Right lobe of liver (tissue), 6 donors: ENCODE data around the gene MSMO1. TPM values are rescaled to one million over a fixed set of nuclear protein-coding genes. Genes with fewer than 3 reads are reported as not detected.

Experiments used
- ATAC-seq, 4 donors: fragments of 200-7000 bp; cut with Tn5 transposase; one replicate each; pipeline ENCODE4 v1.9.1; 2020; ENCODE audit warnings: mild to moderate bottlenecking in 4 of 4, moderate library complexity in 4 of 4
- DNase-seq, 3 donors: peaks; one replicate each; pipeline ENCODE4 v3.0.0-alpha.2; 2020
- H3K27ac ChIP-seq, 3 donors: fragments of 200-600 bp; one replicate each; pipeline ENCODE4 v1.8.0; 2022
- H3K27me3 ChIP-seq, 2 donors: fragments of 200-600 bp; one replicate each; pipeline ENCODE4 v1.8.0; 2022
- H3K36me3 ChIP-seq, 4 donors: fragments of 200-600 bp; sonication (generic) in 1 of 4; one replicate each; pipeline versions ENCODE4 v1.5.1 to v1.8.0; 2017 to 2022; ENCODE audit warnings: control low read depth in 1 of 4
- H3K4me1 ChIP-seq, 4 donors: fragments of 200-600 bp; sonication (generic) in 1 of 4; one replicate each; pipeline versions ENCODE4 v1.5.1 to v1.8.0; 2017 to 2022; ENCODE audit warnings: control low read depth in 1 of 4
- H3K4me3 ChIP-seq, 3 donors: fragments of 200-600 bp; one replicate each; pipeline ENCODE4 v1.8.0; 2022
- H3K9me3 ChIP-seq, 4 donors: fragments of 200-600 bp; sonication (generic) in 1 of 4; one replicate each; pipeline versions ENCODE4 v1.5.1 to v1.8.0; 2017 to 2022; ENCODE audit warnings: control low read depth in 1 of 4
- POLR2A ChIP-seq: fragments of 450-650 bp; IDR thresholded peaks from one replicate; pipeline ENCODE4 v1.6.1; 2017; ENCODE audit warnings: antibody characterized with exemption, mild to moderate bottlenecking
- WGBS: methylation state at CpG from one replicate; pipeline ENCODE4 v1.1.6; 2018; ENCODE audit warnings: low coverage, low lambda C conversion rate; ENCODE audit not compliant: insufficient coverage; ENCODE audit errors: missing lambda C conversion rate; 5-methylcytosine and 5-hydroxymethylcytosine counted together
- intact Hi-C, 2 donors: fragments of 100-400 bp; cut with DNase I; formaldehyde crosslinking; loops; one replicate each; pipeline versions ENCODE4 v1.11.2 to v1.14.1; 2022
- total RNA-seq, 6 experiments: library from RNA; depleted of rRNA in 2 of 6; stranded (reverse); fragments of >200 nt in 2 of 6; fragmentation: NEBNext Ultra II Directional in 3 of 6; extraction: Animal tissue kit (Norgen Biotek cat#: 25700) in 3 of 6; gene quantifications; one replicate each; pipeline versions ENCODE4 v1.1.0 to v1.2.4, GENCODE V29; 2016 to 2023
- TF ChIP-seq, protein P1 (sequence below), 4 donors: fragments of 200-600 bp in 3 of 4; fragments of 450-650 bp in 1 of 4; IDR thresholded peaks; one replicate each; pipeline versions ENCODE4 v1.5.1 to v1.8.0; 2016 to 2022; ENCODE audit warnings: antibody characterized with exemption in 4 of 4, mild to moderate bottlenecking in 2 of 4
- donor health status: DM: no; HTN: yes; CAD: no.
- donor health status: DM: no; HTN: no; CAD: no.
- donor health status: DM: no; HTN: no; CAD: no.
- donor health status: DM: no; HTN: yes; CAD: no.
- donor health status: DM: no; HTN: yes; CAD: no.

The MSMO1 gene
- total RNA-seq, 6 experiments from 2014 or later, result 81.8 to 368 (median 122) TPM

DNA sequence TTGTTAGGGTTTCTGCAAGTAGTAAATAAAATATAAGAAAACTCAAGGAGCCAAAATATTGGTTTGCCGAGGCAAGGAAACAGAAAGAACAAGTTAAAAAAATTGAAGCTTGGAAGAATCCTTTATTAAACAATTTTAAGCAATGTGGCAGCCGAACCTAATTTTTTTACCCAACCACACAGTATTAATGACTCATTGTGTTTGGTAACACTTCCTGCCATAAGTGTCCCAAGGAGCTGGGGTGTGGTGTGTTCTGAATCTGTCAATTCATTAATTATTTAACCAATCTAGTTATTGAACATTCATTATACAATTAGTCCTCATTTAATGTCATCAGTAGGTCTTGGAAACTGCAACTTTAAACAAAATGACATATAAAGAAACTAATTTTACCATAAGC, 32.0 kb downstream of the MSMO1 start:
- Histone ChIP-seq H3K9me3 (no peaks in the 10 kb centered on the region), H3K4me1 (no peaks in the 10 kb centered on the region), H3K27ac (no peak overlapping the region), H3K36me3 (no peaks in the 10 kb centered on the region), H3K4me3 (no peak overlapping the region), H3K27me3 (no peaks in the 10 kb centered on the region)
- ATAC-seq (no peak), DNase-seq (no peak)
- intact Hi-C loops, result loop anchor here (10.0 kb wide), 1 partner anchor 105 kb away; no protein-coding TSS in a partner anchor
- WGBS, result 60% methylated on average over 1 of the region's 2 CpGs
- TF ChIP-seq, protein P1, sequence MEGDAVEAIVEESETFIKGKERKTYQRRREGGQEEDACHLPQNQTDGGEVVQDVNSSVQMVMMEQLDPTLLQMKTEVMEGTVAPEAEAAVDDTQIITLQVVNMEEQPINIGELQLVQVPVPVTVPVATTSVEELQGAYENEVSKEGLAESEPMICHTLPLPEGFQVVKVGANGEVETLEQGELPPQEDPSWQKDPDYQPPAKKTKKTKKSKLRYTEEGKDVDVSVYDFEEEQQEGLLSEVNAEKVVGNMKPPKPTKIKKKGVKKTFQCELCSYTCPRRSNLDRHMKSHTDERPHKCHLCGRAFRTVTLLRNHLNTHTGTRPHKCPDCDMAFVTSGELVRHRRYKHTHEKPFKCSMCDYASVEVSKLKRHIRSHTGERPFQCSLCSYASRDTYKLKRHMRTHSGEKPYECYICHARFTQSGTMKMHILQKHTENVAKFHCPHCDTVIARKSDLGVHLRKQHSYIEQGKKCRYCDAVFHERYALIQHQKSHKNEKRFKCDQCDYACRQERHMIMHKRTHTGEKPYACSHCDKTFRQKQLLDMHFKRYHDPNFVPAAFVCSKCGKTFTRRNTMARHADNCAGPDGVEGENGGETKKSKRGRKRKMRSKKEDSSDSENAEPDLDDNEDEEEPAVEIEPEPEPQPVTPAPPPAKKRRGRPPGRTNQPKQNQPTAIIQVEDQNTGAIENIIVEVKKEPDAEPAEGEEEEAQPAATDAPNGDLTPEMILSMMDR (IDR thresholded peaks at IDR 0.05), result no peak
- TF ChIP-seq POLR2A, result no peak

DNA sequence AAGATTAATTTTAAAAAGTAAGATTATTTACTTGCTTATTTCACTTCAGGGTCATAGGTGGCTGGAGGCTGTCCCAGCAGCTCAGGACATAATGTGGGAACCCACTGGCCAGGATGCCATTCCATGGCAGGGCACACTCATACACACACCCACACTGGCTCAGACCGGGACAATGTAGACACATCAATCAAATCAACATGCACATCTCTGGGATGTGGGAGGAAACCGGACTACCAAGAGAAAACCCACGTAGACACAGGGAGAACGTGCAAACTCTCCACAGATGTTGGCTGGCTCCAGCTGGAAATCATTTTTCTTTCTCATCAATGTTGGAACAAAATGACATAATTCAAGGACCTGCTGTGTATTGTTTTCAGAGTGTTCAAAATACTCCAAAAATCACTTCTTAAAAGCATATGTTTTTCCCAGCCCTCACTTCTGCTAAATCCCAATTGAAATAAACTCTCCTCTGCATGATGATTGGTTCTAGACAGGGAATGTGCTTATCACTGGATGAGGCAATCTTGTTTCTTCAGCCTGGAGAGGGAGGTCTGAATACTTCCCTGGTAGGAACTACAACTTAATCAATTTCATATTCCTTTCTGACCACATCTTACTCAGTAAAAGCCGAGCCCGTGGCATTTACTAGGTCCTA, 32.7 kb downstream of the MSMO1 start:
- no peaks in the 10 kb centered on the region for H3K9me3 ChIP-seq
- DNase-seq (no peak), ATAC-seq (no peak)
- TF ChIP-seq, protein P1 (IDR thresholded peaks at IDR 0.05), result no peak
- TF ChIP-seq POLR2A, result no peak
- 63% methylated on average over 5 of the region's 6 CpGs for WGBS
- H3K27ac ChIP-seq, result no peak overlapping the region
- H3K4me3 ChIP-seq, result no peak overlapping the region
- H3K36me3 ChIP-seq, result no peaks in the 10 kb centered on the region
- no peaks in the 10 kb centered on the region for H3K4me1 ChIP-seq
- intact Hi-C loops, result no loop called here
- no peaks in the 10 kb centered on the region for H3K27me3 ChIP-seq

DNA sequence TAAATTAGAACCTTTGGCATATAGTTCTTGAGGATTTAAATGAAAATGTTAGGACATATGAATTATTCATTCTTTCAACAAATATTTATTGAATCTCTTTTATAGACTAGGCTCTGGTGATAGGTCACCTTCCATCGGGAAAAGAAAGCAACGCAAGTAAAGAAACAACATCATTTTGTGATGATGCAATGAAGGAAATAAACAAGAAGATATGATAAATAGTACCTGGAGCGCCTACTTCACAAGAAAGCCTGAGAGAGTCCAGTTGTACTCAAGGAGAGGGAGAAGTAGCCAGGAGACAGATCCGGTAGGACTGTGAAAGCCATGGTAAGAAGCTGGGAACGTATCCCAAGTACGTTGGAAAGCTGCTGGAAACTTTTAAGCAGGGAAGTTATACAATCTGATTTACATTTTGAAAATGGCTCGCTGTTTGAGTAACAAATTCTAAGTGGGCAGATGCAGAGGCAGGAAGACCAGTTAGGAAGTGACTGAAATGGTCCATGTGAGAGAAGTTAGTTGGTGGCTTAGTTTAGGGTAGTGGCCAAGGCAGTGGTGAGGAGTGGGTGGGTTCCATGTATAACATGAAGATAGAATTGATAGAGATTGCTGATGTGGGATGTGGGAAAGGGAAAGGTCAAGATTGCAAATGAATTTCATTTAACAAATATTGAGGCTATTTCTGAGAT, 33.7 kb downstream of the MSMO1 start:
- ATAC-seq (no peak), DNase-seq (no peak)
- intact Hi-C loops, result no loop called here
- TF ChIP-seq POLR2A, result no peak
- TF ChIP-seq, protein P1 (IDR thresholded peaks at IDR 0.05), result no peak
- no peak overlapping the region for H3K27ac ChIP-seq
- H3K4me1 ChIP-seq, result no peaks in the 10 kb centered on the region
- WGBS, result 82% methylated on average over 7 of the region's 7 CpGs
- no peak overlapping the region for H3K4me3 ChIP-seq
- no peaks in the 10 kb centered on the region for H3K36me3 ChIP-seq
- H3K27me3 ChIP-seq, result no peaks in the 10 kb centered on the region
- H3K9me3 ChIP-seq, result no peaks in the 10 kb centered on the region

DNA sequence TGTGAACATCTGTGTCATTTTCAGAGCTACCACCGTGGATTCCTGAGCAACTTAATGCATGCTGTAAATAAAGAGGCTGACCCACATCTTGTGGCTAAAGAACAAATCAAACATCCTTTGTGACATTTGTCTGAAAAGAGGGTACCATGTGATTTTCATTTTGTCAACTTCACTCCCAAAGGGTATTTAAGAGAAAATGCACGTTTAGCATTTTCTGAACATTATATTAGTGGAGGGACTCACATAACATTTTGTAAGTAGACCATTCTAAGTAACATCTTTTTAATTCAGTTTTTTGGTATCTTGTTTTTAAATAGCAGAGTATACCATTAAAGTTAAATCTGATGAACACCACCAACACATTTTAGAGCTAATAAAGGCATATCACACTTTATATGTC, 34.3 kb downstream of the MSMO1 start:
- H3K9me3 ChIP-seq, result no peaks in the 10 kb centered on the region
- H3K36me3 ChIP-seq, result no peaks in the 10 kb centered on the region
- WGBS, result 61% methylated on average over 2 of the region's 2 CpGs

More for the DNA sequence above, 34.3 kb downstream of the MSMO1 start:
- Histone ChIP-seq H3K4me1 (no peaks in the 10 kb centered on the region), H3K27me3 (no peaks in the 10 kb centered on the region), H3K4me3 (no peak overlapping the region), H3K27ac (no peak overlapping the region)
- ATAC-seq (no peak), DNase-seq (no peak)
- no peak for TF ChIP-seq POLR2A
- TF ChIP-seq, protein P1 (IDR thresholded peaks at IDR 0.05), result no peak
- intact Hi-C loops, result no loop called here
